A673 (cell line): ENCODE measurements around the gene KCNMB1.

Experiments
- EZH2 ChIP-seq: fragments of 200-600 bp; sonication (generic); IDR thresholded peaks from 2 replicates; pipeline ENCODE4 v1.6.1; 2017; ENCODE audit warnings: borderline replicate concordance, low read depth, mild to moderate bottlenecking, mixed read lengths, antibody characterized with exemption, low read length; ENCODE audit not compliant: poor library complexity, severe bottlenecking
- TF ChIP-seq, protein P1 (sequence below): fragments of 300-800, 200-600 bp; sonication (generic); conservative IDR thresholded peaks from 2 replicates; pipeline ENCODE4 v1.5.1; 2017; ENCODE audit warnings: low read depth, mild to moderate bottlenecking, antibody characterized with exemption, low read length, moderate library complexity, mixed read lengths

DNA sequence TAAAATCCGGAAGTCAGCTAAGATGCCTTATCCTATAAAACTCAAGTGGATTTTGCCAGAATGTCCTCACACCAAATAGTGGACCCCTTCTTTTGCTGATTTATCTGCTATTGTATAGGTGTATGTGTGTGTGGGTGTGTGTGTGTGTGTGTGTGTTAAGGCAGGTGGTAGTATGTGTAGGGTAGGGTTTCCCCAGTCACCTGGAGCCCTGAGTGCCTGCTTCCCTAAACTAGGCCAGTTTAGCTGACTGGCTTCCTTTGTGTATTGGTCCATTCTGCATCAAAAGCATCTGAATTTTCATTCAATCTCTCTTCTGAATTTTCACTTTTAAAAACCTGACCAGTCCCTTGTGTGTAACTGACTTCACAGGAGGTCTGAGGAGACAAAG lies 49.4 kb downstream of the KCNMB1 start:
- TF ChIP-seq, protein P1, sequence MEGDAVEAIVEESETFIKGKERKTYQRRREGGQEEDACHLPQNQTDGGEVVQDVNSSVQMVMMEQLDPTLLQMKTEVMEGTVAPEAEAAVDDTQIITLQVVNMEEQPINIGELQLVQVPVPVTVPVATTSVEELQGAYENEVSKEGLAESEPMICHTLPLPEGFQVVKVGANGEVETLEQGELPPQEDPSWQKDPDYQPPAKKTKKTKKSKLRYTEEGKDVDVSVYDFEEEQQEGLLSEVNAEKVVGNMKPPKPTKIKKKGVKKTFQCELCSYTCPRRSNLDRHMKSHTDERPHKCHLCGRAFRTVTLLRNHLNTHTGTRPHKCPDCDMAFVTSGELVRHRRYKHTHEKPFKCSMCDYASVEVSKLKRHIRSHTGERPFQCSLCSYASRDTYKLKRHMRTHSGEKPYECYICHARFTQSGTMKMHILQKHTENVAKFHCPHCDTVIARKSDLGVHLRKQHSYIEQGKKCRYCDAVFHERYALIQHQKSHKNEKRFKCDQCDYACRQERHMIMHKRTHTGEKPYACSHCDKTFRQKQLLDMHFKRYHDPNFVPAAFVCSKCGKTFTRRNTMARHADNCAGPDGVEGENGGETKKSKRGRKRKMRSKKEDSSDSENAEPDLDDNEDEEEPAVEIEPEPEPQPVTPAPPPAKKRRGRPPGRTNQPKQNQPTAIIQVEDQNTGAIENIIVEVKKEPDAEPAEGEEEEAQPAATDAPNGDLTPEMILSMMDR, result no peak
- no peak for TF ChIP-seq EZH2
